Neural progenitor cell (in vitro differentiated cells): Measurements from ENCODE around the gene DNAJC15. TPM values are rescaled to one million over a fixed set of nuclear protein-coding genes. Genes with fewer than 3 reads are reported as not detected.

Experiments used
- DNase-seq: peaks from one replicate; pipeline ENCODE4 v3.0.0-alpha.2; 2016; ENCODE audit warnings: low spot score
- H2AFZ ChIP-seq: fragments of 200-600 bp; sonication (generic); replicated peaks from 2 replicates; pipeline ENCODE4 v1.6.1; 2016; ENCODE audit warnings: antibody characterized with exemption
- H3F3A ChIP-seq: fragments of 200-600 bp; sonication (generic); 2 replicates; pipeline ENCODE4 v1.6.1; 2016; ENCODE audit warnings: antibody characterized with exemption, low read depth
- H3K27ac ChIP-seq: fragments of 200-600 bp; sonication (generic); 2 replicates; pipeline ENCODE4 v1.5.1; 2016; ENCODE audit warnings: mild to moderate bottlenecking
- H3K27me3 ChIP-seq: fragments of 200-600 bp; sonication (generic); 2 replicates; pipeline ENCODE4 v1.6.1; 2016; ENCODE audit warnings: mild to moderate bottlenecking, moderate library complexity
- H3K36me3 ChIP-seq: fragments of 200-600 bp; sonication (generic); 2 replicates; pipeline ENCODE4 v1.5.1; 2016
- H3K4me1 ChIP-seq: fragments of 200-600 bp; sonication (generic); 2 replicates; pipeline ENCODE4 v1.6.1; 2016; ENCODE audit warnings: mixed run types
- H3K4me2 ChIP-seq: fragments of 200-600 bp; sonication (generic); 2 replicates; pipeline ENCODE4 v1.6.1; 2016
- H3K4me3 ChIP-seq: fragments of 200-600 bp; sonication (generic); 2 replicates; pipeline ENCODE4 v1.5.1; 2016
- H3K79me2 ChIP-seq: fragments of 200-600 bp; sonication (generic); 2 replicates; pipeline ENCODE4 v1.6.1; 2016; ENCODE audit warnings: low read depth
- H3K9ac ChIP-seq: fragments of 200-600 bp; sonication (generic); 2 replicates; pipeline ENCODE4 v1.6.1; 2016
- H3K9me3 ChIP-seq: fragments of 200-600 bp; sonication (generic); 2 replicates; pipeline ENCODE4 v1.5.1; 2016; ENCODE audit warnings: low read depth
- H4K20me1 ChIP-seq: fragments of 200-600 bp; sonication (generic); 2 replicates; pipeline ENCODE4 v1.6.1; 2016; ENCODE audit warnings: low read depth
- H3K27ac Mint-ChIP-seq: 3 replicates; pipeline ENCODE4 v1.8.0; 2021; ENCODE audit warnings: mixed read lengths
- H3K27me3 Mint-ChIP-seq: 2 replicates; pipeline ENCODE4 v1.8.0; 2022; ENCODE audit warnings: low read depth, mild to moderate bottlenecking, inconsistent platforms, moderate library complexity, mixed read lengths; ENCODE audit not compliant: insufficient read depth
- H3K36me3 Mint-ChIP-seq: 3 replicates; pipeline ENCODE4 v1.8.0; 2021; ENCODE audit warnings: mixed read lengths
- H3K4me1 Mint-ChIP-seq: 3 replicates; pipeline ENCODE4 v1.8.0; 2021; ENCODE audit warnings: mixed read lengths
- H3K4me3 Mint-ChIP-seq: 3 replicates; pipeline ENCODE4 v1.8.0; 2021; ENCODE audit warnings: mild to moderate bottlenecking, moderate library complexity, mixed read lengths
- H3K9me3 Mint-ChIP-seq: 3 replicates; pipeline ENCODE4 v1.8.0; 2020; ENCODE audit warnings: mixed read lengths
- EZH2 ChIP-seq: fragments of 200-600 bp; sonication (generic); IDR thresholded peaks from 2 replicates; pipeline ENCODE4 v1.6.1; 2017; ENCODE audit warnings: antibody characterized with exemption, mild to moderate bottlenecking, moderate library complexity
- EZH2phosphoT487 ChIP-seq: fragments of 200-600 bp; sonication (generic); IDR thresholded peaks from 2 replicates; pipeline ENCODE4 v1.6.1; 2017; ENCODE audit warnings: antibody characterized with exemption
- total RNA-seq: library from RNA; depleted of rRNA; stranded (reverse); fragments of >200 nt; gene quantifications from 2 replicates; pipeline ENCODE4 v1.2.3, GENCODE V29; 2015; ENCODE audit warnings: low replicate concordance
- TF ChIP-seq, protein P1 (sequence below): fragments of 200-600 bp; sonication (generic); IDR thresholded peaks from 2 replicates; pipeline ENCODE4 v1.5.1; 2017; ENCODE audit warnings: antibody characterized with exemption, mild to moderate bottlenecking

Gene DNAJC15
- total RNA-seq, 1 donor from 2014 or later = 3.2 TPM

DNA sequence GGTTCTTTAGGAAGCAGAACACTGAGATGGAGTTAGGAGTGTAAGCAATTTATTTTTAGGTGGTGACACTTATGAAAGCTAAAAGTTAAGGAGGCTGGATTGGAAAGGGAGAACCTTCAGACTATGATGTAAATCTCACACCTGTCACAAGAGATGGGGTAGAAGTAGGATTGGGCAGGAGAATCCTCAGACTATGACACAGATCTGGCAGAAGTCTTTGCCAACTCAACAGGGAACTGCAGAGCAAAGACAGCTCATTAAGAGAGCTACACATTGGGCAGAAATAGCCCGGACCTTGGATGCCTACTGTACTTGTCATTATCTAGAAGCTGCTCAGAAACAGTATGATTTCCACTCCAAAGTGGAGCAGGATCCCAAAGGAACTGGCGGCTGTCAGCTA, 134.4 kb downstream of the DNAJC15 start:
- TF ChIP-seq EZH2phosphoT487 = no peak
- TF ChIP-seq, protein P1, sequence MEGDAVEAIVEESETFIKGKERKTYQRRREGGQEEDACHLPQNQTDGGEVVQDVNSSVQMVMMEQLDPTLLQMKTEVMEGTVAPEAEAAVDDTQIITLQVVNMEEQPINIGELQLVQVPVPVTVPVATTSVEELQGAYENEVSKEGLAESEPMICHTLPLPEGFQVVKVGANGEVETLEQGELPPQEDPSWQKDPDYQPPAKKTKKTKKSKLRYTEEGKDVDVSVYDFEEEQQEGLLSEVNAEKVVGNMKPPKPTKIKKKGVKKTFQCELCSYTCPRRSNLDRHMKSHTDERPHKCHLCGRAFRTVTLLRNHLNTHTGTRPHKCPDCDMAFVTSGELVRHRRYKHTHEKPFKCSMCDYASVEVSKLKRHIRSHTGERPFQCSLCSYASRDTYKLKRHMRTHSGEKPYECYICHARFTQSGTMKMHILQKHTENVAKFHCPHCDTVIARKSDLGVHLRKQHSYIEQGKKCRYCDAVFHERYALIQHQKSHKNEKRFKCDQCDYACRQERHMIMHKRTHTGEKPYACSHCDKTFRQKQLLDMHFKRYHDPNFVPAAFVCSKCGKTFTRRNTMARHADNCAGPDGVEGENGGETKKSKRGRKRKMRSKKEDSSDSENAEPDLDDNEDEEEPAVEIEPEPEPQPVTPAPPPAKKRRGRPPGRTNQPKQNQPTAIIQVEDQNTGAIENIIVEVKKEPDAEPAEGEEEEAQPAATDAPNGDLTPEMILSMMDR = no peak
- TF ChIP-seq EZH2 = no peak
- no peak overlapping the region for H3K9ac ChIP-seq
- Mint-ChIP-seq H3K4me1 (no peaks in the 10 kb centered on the region), H3K9me3 (no peaks in the 10 kb centered on the region), H3K4me3 (no peak overlapping the region), H3K36me3 (no peaks in the 10 kb centered on the region), H3K27ac (no peak overlapping the region), H3K27me3 (no peaks in the 10 kb centered on the region)
- H3K4me2 ChIP-seq = no peak overlapping the region
- H3K27ac ChIP-seq = no peak overlapping the region
- no peak for DNase-seq
- no peaks in the 10 kb centered on the region for H3K79me2 ChIP-seq
- H3K4me3 ChIP-seq = no peak overlapping the region
- no peaks in the 10 kb centered on the region for H3K4me1 ChIP-seq
- H3K9me3 ChIP-seq = no peaks in the 10 kb centered on the region
- H3F3A ChIP-seq = no peaks in the 10 kb centered on the region
- no peak overlapping the region for H2AFZ ChIP-seq
- H4K20me1 ChIP-seq = no peaks in the 10 kb centered on the region
- H3K36me3 ChIP-seq = no peaks in the 10 kb centered on the region
- no peaks in the 10 kb centered on the region for H3K27me3 ChIP-seq

DNA sequence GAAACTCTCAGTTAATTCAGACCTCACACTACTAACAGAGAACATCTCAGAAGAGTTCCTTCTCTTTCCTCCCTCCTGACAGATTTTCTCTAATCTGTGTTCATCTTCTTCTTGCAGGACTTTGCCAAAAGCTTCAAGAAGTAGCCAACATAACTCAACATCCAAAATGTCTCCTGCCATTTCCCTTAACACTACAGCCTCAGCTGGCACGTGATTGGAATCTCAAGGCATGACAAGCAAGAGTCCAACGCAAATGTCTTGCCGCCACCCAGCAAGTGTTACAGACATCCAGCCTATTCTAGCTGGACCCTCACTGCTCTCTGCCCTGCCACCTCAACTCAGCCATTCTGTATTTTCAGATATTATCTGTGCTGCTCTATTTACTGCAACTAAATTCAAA, 135.1 kb downstream of the DNAJC15 start:
- H3K27ac Mint-ChIP-seq = no peak overlapping the region
- Histone ChIP-seq H3K9ac (no peak overlapping the region), H3K4me3 (no peak overlapping the region), H3K36me3 (no peaks in the 10 kb centered on the region), H4K20me1 (no peaks in the 10 kb centered on the region), H3K9me3 (no peaks in the 10 kb centered on the region), H3K79me2 (no peaks in the 10 kb centered on the region), H3K27ac (no peak overlapping the region), H3K4me1 (no peaks in the 10 kb centered on the region), H3F3A (no peaks in the 10 kb centered on the region), H2AFZ (no peak overlapping the region), H3K4me2 (no peak overlapping the region), H3K27me3 (no peaks in the 10 kb centered on the region)
- DNase-seq = no peak
- TF ChIP-seq EZH2 = no peak
- no peak for TF ChIP-seq EZH2phosphoT487
- TF ChIP-seq, protein P1 = no peak
- no peaks in the 10 kb centered on the region for H3K9me3 Mint-ChIP-seq
- H3K4me1 Mint-ChIP-seq = no peaks in the 10 kb centered on the region
- H3K4me3 Mint-ChIP-seq = no peak overlapping the region
- no peaks in the 10 kb centered on the region for H3K36me3 Mint-ChIP-seq
- H3K27me3 Mint-ChIP-seq = no peaks in the 10 kb centered on the region

DNA sequence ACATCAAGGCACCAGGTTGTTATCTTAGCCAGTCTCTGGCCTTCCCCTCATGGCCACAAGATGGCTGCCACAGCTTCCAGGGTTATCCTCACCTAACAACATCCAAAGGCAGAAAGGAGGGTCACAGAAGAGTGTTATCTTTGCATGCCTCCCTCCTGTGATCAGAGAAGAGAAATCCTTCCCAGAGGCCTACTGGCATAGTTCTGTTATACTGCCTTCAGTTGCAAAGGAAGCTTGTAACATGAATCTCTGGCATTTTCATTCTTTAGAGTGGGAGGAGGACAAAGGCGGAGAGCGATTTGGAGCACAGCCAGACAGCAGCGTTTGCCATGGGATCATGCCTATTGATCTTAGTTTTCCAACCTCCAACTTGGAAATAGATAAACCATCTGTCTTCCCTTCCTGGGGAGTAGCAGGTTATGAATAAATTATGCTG, 135.7 kb downstream of the DNAJC15 start:
- H3K4me1 Mint-ChIP-seq = no peaks in the 10 kb centered on the region
- no peak for TF ChIP-seq EZH2phosphoT487
- TF ChIP-seq EZH2 = no peak
- TF ChIP-seq, protein P1 = no peak
- no peaks in the 10 kb centered on the region for H3K9me3 ChIP-seq
- H3K9ac ChIP-seq = no peak overlapping the region
- H3K27me3 ChIP-seq = no peaks in the 10 kb centered on the region
- no peaks in the 10 kb centered on the region for H3F3A ChIP-seq
- DNase-seq = no peak
- no peaks in the 10 kb centered on the region for H3K4me1 ChIP-seq
- H3K79me2 ChIP-seq = no peaks in the 10 kb centered on the region
- no peaks in the 10 kb centered on the region for H3K27me3 Mint-ChIP-seq
- H3K9me3 Mint-ChIP-seq = no peaks in the 10 kb centered on the region
- H3K27ac Mint-ChIP-seq = peak overlapping the region; percentile 8
- no peaks in the 10 kb centered on the region for H3K36me3 Mint-ChIP-seq
- H3K27ac ChIP-seq = no peak overlapping the region
- H3K36me3 ChIP-seq = no peaks in the 10 kb centered on the region
- no peak overlapping the region for H3K4me3 ChIP-seq
- peak overlapping the region; percentile 68 for H2AFZ ChIP-seq
- no peaks in the 10 kb centered on the region for H4K20me1 ChIP-seq
- H3K4me3 Mint-ChIP-seq = no peak overlapping the region
- H3K4me2 ChIP-seq = no peak overlapping the region

Other genes with a start within 250 kb of the DNAJC15 start
- gene FAM216B, start 242.0 kb upstream of the DNAJC15 start, total RNA-seq = not detected in 2 replicates
- 0.32 and 1.0 TPM in 2 replicates for gene EPSTI1, start 31.3 kb upstream of the DNAJC15 start, total RNA-seq